Mucosa of rectum (tissue), 2 donors: Measurements from ENCODE around the gene PRELP.

ENCODE experiments used
- H3K27ac ChIP-seq, 2 donors: one replicate each; pipeline ENCODE4 v1.7.0; 2013; ENCODE audit warnings: inconsistent platforms in 2 of 2, low read depth in 2 of 2, low read length in 2 of 2
- H3K27me3 ChIP-seq, 2 donors: one replicate each; pipeline ENCODE4 v1.7.0; 2013; ENCODE audit warnings: low read length in 2 of 2; ENCODE audit not compliant: control insufficient read depth in 2 of 2, insufficient read depth in 2 of 2
- H3K36me3 ChIP-seq, 2 donors: one replicate each; pipeline ENCODE4 v1.7.0; 2013; ENCODE audit warnings: low read length in 2 of 2; ENCODE audit not compliant: control insufficient read depth in 2 of 2, insufficient read depth in 2 of 2
- H3K4me1 ChIP-seq, 2 donors: one replicate each; pipeline ENCODE4 v1.7.0; 2013; ENCODE audit warnings: low read length in 2 of 2, mild to moderate bottlenecking in 1 of 2; ENCODE audit not compliant: control insufficient read depth in 2 of 2, insufficient read depth in 2 of 2
- H3K4me3 ChIP-seq, 2 donors: one replicate each; pipeline ENCODE4 v1.7.0; 2013; ENCODE audit warnings: low read length in 2 of 2
- H3K9ac ChIP-seq, 2 donors: one replicate each; pipeline ENCODE4 v1.7.0; 2013; ENCODE audit warnings: low read length in 2 of 2, low read depth in 1 of 2, mild to moderate bottlenecking in 1 of 2
- H3K9me3 ChIP-seq, 2 donors: one replicate each; pipeline ENCODE4 v1.7.0; 2013; ENCODE audit warnings: low read length in 2 of 2; ENCODE audit not compliant: control insufficient read depth in 2 of 2
- donor health status: healthy.
- donor health status: Normal muscosa, but diverticular disease.

Gene PRELP

GRCh38 chr1:203486618-203487370 lies 11.2 kb downstream of the PRELP start:
- Histone ChIP-seq H3K4me3 (no peak overlapping the region), H3K9ac (peak overlapping the region; percentile 38 to 52), H3K36me3 (no peaks in the 10 kb centered on the region), H3K4me1 (peaks cover 2 to 13% of the 10 kb centered on the region in 2 donors), H3K27ac (peak overlapping the region; percentile 58 to 67), H3K27me3 (no peaks in the 10 kb centered on the region), H3K9me3 (no peaks in the 10 kb centered on the region)

DNA sequence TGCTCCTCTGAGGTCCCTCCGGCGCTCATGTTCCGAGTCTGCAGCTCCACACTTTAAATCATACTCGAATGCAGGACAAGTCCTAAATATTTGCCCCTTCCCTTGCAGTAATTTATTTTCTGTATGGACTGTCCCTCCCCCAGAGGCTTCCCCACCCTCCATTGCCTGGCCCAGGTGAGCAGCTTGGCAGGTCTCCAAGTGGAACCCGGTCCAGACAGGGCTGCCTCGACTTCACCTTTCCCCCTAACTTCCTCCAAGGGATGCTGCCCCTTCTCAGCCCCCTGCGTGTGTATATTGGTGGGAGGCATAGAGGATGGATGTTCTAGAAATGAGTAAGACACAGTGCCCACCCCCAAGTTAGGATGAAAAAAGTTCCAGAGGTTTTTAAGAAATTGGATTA lies 12.9 kb downstream of the PRELP start:
- no peaks in the 10 kb centered on the region for H3K27me3 ChIP-seq
- no peaks in the 10 kb centered on the region for H3K36me3 ChIP-seq
- H3K4me3 ChIP-seq: no peak overlapping the region
- peaks cover 2 to 13% of the 10 kb centered on the region in 2 donors for H3K4me1 ChIP-seq
- no peak overlapping the region for H3K27ac ChIP-seq
- no peaks in the 10 kb centered on the region for H3K9me3 ChIP-seq
- H3K9ac ChIP-seq: no peak overlapping the region

GRCh38 chr1:203490607-203491006 lies 15.0 kb downstream of the PRELP start:
- no peak overlapping the region for H3K9ac ChIP-seq
- no peak overlapping the region for H3K4me3 ChIP-seq
- H3K36me3 ChIP-seq: no peaks in the 10 kb centered on the region
- H3K27ac ChIP-seq: no peak overlapping the region
- H3K9me3 ChIP-seq: no peaks in the 10 kb centered on the region
- H3K4me1 ChIP-seq: peaks cover 2 to 13% of the 10 kb centered on the region in 2 donors
- no peaks in the 10 kb centered on the region for H3K27me3 ChIP-seq

DNA sequence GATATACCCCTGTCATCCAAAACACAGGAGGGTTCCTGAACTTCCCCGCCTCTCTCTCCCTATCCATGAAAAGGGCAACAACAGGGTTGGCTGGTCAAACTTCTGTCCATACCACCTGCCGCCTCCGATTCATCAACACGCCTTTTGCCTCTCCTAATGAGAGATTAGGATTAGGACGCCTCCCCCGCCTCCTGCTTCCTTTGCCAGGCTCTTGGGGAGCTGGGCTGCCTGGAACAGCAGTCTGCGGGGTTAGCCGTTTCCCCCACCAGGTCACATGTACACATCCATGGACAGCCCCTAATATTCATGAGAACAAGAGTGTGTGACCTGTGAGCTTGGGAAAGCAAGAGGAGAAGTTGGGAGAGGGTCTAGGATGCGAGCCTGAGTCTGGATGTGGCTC lies 16.1 kb downstream of the PRELP start:
- Histone ChIP-seq H3K9ac (no peak overlapping the region), H3K27me3 (no peaks in the 10 kb centered on the region), H3K4me1 (peaks cover 2 to 13% of the 10 kb centered on the region in 2 donors), H3K36me3 (no peaks in the 10 kb centered on the region), H3K9me3 (no peaks in the 10 kb centered on the region), H3K4me3 (no peak overlapping the region), H3K27ac (no peak overlapping the region)

- Histone ChIP-seq H3K36me3 (no peaks in the 10 kb centered on the region), H3K4me1 (peaks cover 2 to 9% of the 10 kb centered on the region in 2 donors), H3K9ac (no peak overlapping the region), H3K9me3 (no peaks in the 10 kb centered on the region), H3K27ac (no peak overlapping the region), H3K4me3 (no peak overlapping the region), H3K27me3 (no peaks in the 10 kb centered on the region)
Measured at GRCh38 chr1:203492082-203492747, 16.6 kb downstream of the PRELP start.

DNA sequence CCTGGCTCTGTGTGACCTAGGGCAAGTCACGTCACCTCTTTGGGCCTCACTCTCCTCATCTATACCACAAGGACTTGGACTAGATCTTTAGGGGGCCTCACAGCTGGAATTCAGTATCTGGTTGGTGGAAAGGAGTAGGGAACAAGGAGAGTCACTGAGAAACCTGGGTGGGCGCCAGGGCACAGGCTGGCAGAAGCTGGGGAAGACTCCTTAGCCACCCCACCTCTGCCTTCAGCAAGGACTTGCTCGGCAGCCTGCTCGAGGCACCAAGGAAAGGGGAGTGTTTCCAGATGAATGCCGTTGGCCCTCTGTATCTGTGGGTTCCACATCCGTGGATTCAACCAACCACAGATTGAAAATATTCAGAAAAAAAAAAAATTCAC lies 17.1 kb downstream of the PRELP start:
- peaks cover 0 to 6% of the 10 kb centered on the region in 2 donors for H3K4me1 ChIP-seq
- no peak overlapping the region for H3K27ac ChIP-seq
- H3K36me3 ChIP-seq: no peaks in the 10 kb centered on the region
- H3K9ac ChIP-seq: no peak overlapping the region
- no peak overlapping the region for H3K4me3 ChIP-seq
- no peaks in the 10 kb centered on the region for H3K27me3 ChIP-seq
- H3K9me3 ChIP-seq: no peaks in the 10 kb centered on the region

- Histone ChIP-seq H3K36me3 (no peaks in the 10 kb centered on the region), H3K9me3 (no peaks in the 10 kb centered on the region), H3K4me3 (no peak within 1 kb of the TSS), H3K27ac (no peak within 1 kb of the TSS), H3K27me3 (no peaks in the 10 kb centered on the region), H3K4me1 (no peaks in the 10 kb centered on the region), H3K9ac (no peak within 1 kb of the TSS)
Measured at GRCh38 chr1:203493901-203494300, 18.3 kb downstream of the PRELP start, which contains the start of gene OPTC. Gene OPTC (plus strand): TSS chr1:203494153. CDS start chr1:203496006, 1,853 bp downstream.

DNA sequence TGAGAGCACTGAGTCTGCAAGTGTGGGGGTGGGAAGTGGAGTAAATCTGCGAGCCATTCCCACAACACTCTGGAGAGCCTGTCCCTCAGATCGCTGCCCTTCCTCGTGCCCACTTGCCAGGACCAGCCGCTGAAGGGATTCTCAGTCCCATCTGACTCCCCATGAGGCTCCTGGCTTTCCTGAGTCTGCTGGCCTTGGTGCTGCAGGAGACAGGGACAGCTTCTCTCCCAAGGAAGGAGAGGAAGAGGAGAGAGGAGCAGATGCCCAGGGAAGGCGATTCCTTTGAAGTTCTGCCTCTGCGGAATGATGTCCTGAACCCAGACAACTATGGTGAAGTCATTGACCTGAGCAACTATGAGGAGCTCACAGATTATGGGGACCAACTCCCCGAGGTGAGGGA lies 20.2 kb downstream of the PRELP start:
- Histone ChIP-seq H3K4me1 (no peaks in the 10 kb centered on the region), H3K9ac (no peak overlapping the region), H3K27ac (no peak overlapping the region), H3K36me3 (no peaks in the 10 kb centered on the region), H3K9me3 (no peaks in the 10 kb centered on the region), H3K27me3 (no peaks in the 10 kb centered on the region), H3K4me3 (no peak overlapping the region)

DNA sequence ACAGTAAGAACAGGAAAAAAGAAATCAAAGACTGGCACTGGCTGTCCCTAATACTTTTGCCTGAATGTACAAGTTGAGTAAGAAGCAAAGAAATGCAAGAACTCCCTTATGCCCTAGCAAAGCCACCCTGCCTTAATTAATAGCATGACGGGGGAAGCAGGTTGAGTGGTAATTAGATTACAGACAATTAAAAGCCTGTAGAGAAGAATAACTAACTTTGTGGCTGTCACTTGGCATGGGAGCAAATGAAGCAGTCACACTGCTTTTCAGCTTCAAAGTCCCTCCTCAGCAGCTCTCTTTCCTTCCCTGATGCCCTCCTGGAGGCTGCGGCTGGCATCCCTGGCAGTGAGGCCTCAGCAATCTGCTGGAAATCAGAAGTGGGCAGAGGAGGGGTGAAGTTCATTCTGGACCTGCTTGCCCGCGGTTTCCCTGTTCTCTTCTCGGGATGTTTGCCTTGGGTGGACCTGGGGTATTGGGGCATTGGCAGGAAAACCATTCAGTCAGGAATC lies 21.7 kb downstream of the PRELP start:
- no peaks in the 10 kb centered on the region for H3K9me3 ChIP-seq
- H3K36me3 ChIP-seq: no peaks in the 10 kb centered on the region
- no peaks in the 10 kb centered on the region for H3K4me1 ChIP-seq
- H3K4me3 ChIP-seq: no peak overlapping the region
- H3K9ac ChIP-seq: no peak overlapping the region
- no peak overlapping the region for H3K27ac ChIP-seq
- H3K27me3 ChIP-seq: no peaks in the 10 kb centered on the region

GRCh38 chr1:203499643-203500278 lies 24.2 kb downstream of the PRELP start:
- H3K9ac ChIP-seq: no peak overlapping the region
- peaks cover 0 to 2% of the 10 kb centered on the region in 2 donors for H3K4me1 ChIP-seq
- no peak overlapping the region for H3K27ac ChIP-seq
- H3K27me3 ChIP-seq: no peaks in the 10 kb centered on the region
- H3K36me3 ChIP-seq: no peaks in the 10 kb centered on the region
- H3K9me3 ChIP-seq: no peaks in the 10 kb centered on the region
- no peak overlapping the region for H3K4me3 ChIP-seq
